ENCODE data around the gene PPP6R2. TPM values are rescaled to one million over a fixed set of nuclear protein-coding genes. Genes with fewer than 3 reads are reported as not detected.
A peak's percentile ranks its signal among the peaks of the same experiment; 100 is the strongest.

PPP6R2 gene
- total and polyA plus RNA-seq, 2 donors (not counting 3 experiments of a cell fraction or from before 2014, with no cell fraction given): 38.6 to 54.6 TPM

DNA sequence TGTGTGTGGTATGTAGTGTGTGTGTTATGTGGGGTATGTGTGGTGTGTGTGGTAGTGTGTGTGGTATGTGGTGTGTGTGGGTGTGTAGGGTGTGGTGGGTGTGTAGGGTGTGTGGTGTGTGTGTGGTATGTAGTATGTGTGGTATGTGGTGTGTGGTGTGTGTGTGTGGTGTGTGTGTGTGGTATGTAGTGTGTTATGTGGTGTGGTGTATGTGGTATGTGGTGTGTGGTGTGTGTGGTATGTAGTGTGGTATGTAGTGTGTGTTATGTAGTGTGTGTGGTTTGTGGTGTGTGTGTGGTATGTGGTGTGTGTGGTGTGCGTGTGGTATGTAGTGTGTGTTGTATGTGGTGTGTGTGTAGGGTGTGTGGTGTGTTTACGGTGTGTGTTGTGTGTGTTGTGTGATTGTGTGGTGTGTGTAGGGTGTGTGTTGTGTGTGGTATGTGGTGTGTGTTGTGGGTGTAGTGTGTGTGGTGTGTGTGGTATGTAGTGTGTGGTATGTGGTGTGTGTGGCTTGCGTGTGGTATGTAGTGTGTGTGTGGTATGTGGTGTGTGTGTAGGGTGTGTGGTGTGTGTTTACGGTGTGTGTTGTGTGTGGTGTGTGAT is 4.2 kb upstream of the PPP6R2 start:
- TF ChIP-seq, protein P1, sequence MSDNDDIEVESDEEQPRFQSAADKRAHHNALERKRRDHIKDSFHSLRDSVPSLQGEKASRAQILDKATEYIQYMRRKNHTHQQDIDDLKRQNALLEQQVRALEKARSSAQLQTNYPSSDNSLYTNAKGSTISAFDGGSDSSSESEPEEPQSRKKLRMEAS (IDR thresholded peaks at IDR 0.05; ENCODE audit: insufficient read depth, insufficient read length): no peak
- TF ChIP-seq EZH2 (IDR thresholded peaks at IDR 0.05; ENCODE audit: borderline replicate concordance, low read depth, low read length, severe bottlenecking): no peak
- no peak for TF ChIP-seq MYC (IDR thresholded peaks at IDR 0.05; ENCODE audit: low read depth, low read length)
- TF ChIP-seq POLR2A (IDR thresholded peaks at IDR 0.05; ENCODE audit: low read depth, low read length): no peak
- TF ChIP-seq, protein P2, sequence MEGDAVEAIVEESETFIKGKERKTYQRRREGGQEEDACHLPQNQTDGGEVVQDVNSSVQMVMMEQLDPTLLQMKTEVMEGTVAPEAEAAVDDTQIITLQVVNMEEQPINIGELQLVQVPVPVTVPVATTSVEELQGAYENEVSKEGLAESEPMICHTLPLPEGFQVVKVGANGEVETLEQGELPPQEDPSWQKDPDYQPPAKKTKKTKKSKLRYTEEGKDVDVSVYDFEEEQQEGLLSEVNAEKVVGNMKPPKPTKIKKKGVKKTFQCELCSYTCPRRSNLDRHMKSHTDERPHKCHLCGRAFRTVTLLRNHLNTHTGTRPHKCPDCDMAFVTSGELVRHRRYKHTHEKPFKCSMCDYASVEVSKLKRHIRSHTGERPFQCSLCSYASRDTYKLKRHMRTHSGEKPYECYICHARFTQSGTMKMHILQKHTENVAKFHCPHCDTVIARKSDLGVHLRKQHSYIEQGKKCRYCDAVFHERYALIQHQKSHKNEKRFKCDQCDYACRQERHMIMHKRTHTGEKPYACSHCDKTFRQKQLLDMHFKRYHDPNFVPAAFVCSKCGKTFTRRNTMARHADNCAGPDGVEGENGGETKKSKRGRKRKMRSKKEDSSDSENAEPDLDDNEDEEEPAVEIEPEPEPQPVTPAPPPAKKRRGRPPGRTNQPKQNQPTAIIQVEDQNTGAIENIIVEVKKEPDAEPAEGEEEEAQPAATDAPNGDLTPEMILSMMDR (IDR thresholded peaks at IDR 0.05; ENCODE audit: extremely low read depth in 1 of 2, insufficient read depth in 1 of 2, low read depth in 1 of 2, low read length in 2 of 2): no peak
- TF ChIP-seq JUN (IDR thresholded peaks at IDR 0.05; ENCODE audit: borderline replicate concordance, insufficient read depth, insufficient read length, low read depth): no peak
- no peak for TF ChIP-seq GATA2 (IDR thresholded peaks at IDR 0.05; ENCODE audit: insufficient read depth, insufficient read length, low read depth, low read length)
- no peak for TF ChIP-seq POLR2AphosphoS5 (IDR thresholded peaks at IDR 0.05; ENCODE audit: insufficient read depth, low read depth, low read length)
- TF ChIP-seq FOS (IDR thresholded peaks at IDR 0.05; ENCODE audit: borderline replicate concordance, insufficient read depth, low read length): no peak
- H3K9ac ChIP-seq (replicated peaks; ENCODE audit: extremely low read depth, insufficient read depth, low read length): no peak overlapping the region
- CTCF ChIA-PET: no interaction called here

More for the DNA sequence above, 4.2 kb upstream of the PPP6R2 start:
- Histone ChIP-seq H4K20me1 (replicated peaks; ENCODE audit: control insufficient read depth, extremely low read depth, insufficient read depth, low read length) (no peaks in the 10 kb centered on the region), H3K9me1 (replicated peaks; ENCODE audit: control insufficient read depth, extremely low read depth, insufficient read depth, low read length) (no peaks in the 10 kb centered on the region), H3K27ac (ENCODE audit: insufficient read depth, low read depth, low read length) (no peak overlapping the region), H3K79me2 (ENCODE audit: control insufficient read depth, insufficient read depth, low read length) (no peaks in the 10 kb centered on the region), H3K4me2 (ENCODE audit: insufficient read depth, low read length) (no peak overlapping the region), H3K4me1 (ENCODE audit: control insufficient read depth, extremely low read depth, insufficient read depth, low read length) (peaks cover 5% of the 10 kb centered on the region), H3K36me3 (ENCODE audit: control insufficient read depth in 2 of 2, extremely low read depth in 1 of 2, insufficient read depth in 2 of 2, low read length in 2 of 2) (no peaks in the 10 kb centered on the region), H3K4me3 (replicated peaks in 1 of 3; ENCODE audit: insufficient read depth in 1 of 3, low read depth in 1 of 3, low read length in 3 of 3) (no peak overlapping the region), H3K27me3 (ENCODE audit: control insufficient read depth in 2 of 2, insufficient read depth in 2 of 2, low read length in 2 of 2) (no peaks in the 10 kb centered on the region), H3K9me3 (replicated peaks; ENCODE audit: control insufficient read depth, insufficient read depth, low read length) (no peaks in the 10 kb centered on the region), H2AFZ (ENCODE audit: low read depth, low read length) (no peak overlapping the region)
- intact Hi-C loops (cut with micrococcal nuclease): no loop called here
- POLR2A ChIA-PET: no interaction called here
- FAIRE-seq (peak; percentile 35), DNase-seq (ENCODE audit: low read depth, low spot score) (no peak)
- BruUV-seq (replicated peaks): no TSS peak
- dilution Hi-C loops (cut with MboI; ENCODE audit: extremely low pct_ligation_motif_present, low sequenced_read_pairs): no loop called here
